OCI-LY7 (cell line): ENCODE data around the gene TPRG1L. TPM values are rescaled to one million over a fixed set of nuclear protein-coding genes. Genes with fewer than 3 reads are reported as not detected.

Source experiments
- BruUV-seq: library from RNA; stranded (reverse); fragments of 400-500 nt; replicated peaks from 2 replicates; lab custom pipeline; 2021; lab: Mats Ljungman, UMichigan
- CTCF ChIA-PET: fragments of 300-600 bp; sonication (Branson Sonifier 250); formaldehyde crosslinking; loops from one replicate; lab custom pipeline; 2022; ENCODE audit warnings: antibody characterized with exemption; ENCODE audit not compliant: unreplicated experiment; lab: Charles Lee
- POLR2A ChIA-PET: fragments of 300-600 bp; sonication (Branson Sonifier 250); formaldehyde crosslinking; loops from one replicate; lab custom pipeline; 2022; ENCODE audit warnings: antibody characterized with exemption; lab: Charles Lee
- DNase-seq: peaks from one replicate; pipeline ENCODE4 v3.0.0-alpha.2; 2015; ENCODE audit warnings: low spot score
- H2AFZ ChIP-seq: fragments of 200-600 bp; sonication (generic), shearing (Covaris generic); 2 replicates; pipeline ENCODE4 v1.6.1; 2014; ENCODE audit warnings: mild to moderate bottlenecking, antibody characterized with exemption, low read length, moderate library complexity
- H3K27ac ChIP-seq: fragments of 200-600 bp; sonication (generic); 2 replicates; pipeline ENCODE4 v1.5.1; 2014; ENCODE audit warnings: mixed run types, low read depth, mild to moderate bottlenecking, moderate library complexity, low read length, inconsistent platforms; ENCODE audit not compliant: poor library complexity, severe bottlenecking
- H3K36me3 ChIP-seq: fragments of 200-600 bp; sonication (generic); 2 replicates; pipeline ENCODE4 v1.6.1; 2014; ENCODE audit warnings: mild to moderate bottlenecking, antibody characterized with exemption, low read length, moderate library complexity, mixed read lengths; ENCODE audit not compliant: insufficient read depth
- H3K4me1 ChIP-seq: fragments of 200-600 bp; sonication (generic); 2 replicates; pipeline ENCODE4 v1.5.1; 2014; ENCODE audit warnings: mild to moderate bottlenecking, low read length; ENCODE audit not compliant: insufficient read depth, poor library complexity, severe bottlenecking
- H3K4me2 ChIP-seq: fragments of 200-600 bp; sonication (generic); 2 replicates; pipeline ENCODE4 v1.6.1; 2014; ENCODE audit warnings: mild to moderate bottlenecking, low read length
- H3K4me3 ChIP-seq: fragments of 200-600 bp; sonication (generic); 2 replicates; pipeline ENCODE4 v1.5.1; 2014; ENCODE audit warnings: mild to moderate bottlenecking, low read depth, low read length; ENCODE audit not compliant: poor library complexity, severe bottlenecking
- H3K79me2 ChIP-seq: fragments of 200-600 bp; sonication (generic); 2 replicates; pipeline ENCODE4 v1.6.1; 2016; ENCODE audit warnings: low read depth, mild to moderate bottlenecking, low read length, moderate library complexity, mixed read lengths; ENCODE audit not compliant: insufficient read depth
- H3K9me2 ChIP-seq: fragments of 200-600 bp; sonication (generic); 2 replicates; pipeline ENCODE4 v1.6.1; 2016; ENCODE audit warnings: mild to moderate bottlenecking, low read length, mixed read lengths; ENCODE audit not compliant: insufficient read depth
- H3K9me3 ChIP-seq: fragments of 200-600 bp; sonication (generic); 2 replicates; pipeline ENCODE4 v1.6.1; 2014; ENCODE audit warnings: mild to moderate bottlenecking, mixed run types, low read length, mixed read lengths
- H4K20me1 ChIP-seq: fragments of 200-600 bp; sonication (generic); 2 replicates; pipeline ENCODE4 v1.6.1; 2014; ENCODE audit warnings: mild to moderate bottlenecking, antibody characterized with exemption, low read length, moderate library complexity, mixed read lengths; ENCODE audit not compliant: insufficient read depth
- CTCF ChIP-seq: fragments of 200-600 bp; sonication (generic); conservative IDR thresholded peaks from 2 replicates; pipeline ENCODE4 v1.5.1; 2014; ENCODE audit warnings: mild to moderate bottlenecking, antibody characterized with exemption, low read length, moderate library complexity, mixed read lengths
- EZH2phosphoT487 ChIP-seq: fragments of 200-600 bp; sonication (generic); IDR thresholded peaks from 2 replicates; pipeline ENCODE4 v1.6.1; 2018; ENCODE audit warnings: low read depth, borderline replicate concordance, mild to moderate bottlenecking, mixed run types, antibody characterized with exemption, low read length, moderate library complexity, mixed read lengths
- intact Hi-C: fragments of 100-400 bp; cut with micrococcal nuclease; formaldehyde crosslinking; loops from one replicate; pipeline ENCODE4 v1.10.0; 2022; ENCODE audit not compliant: unreplicated experiment
- total RNA-seq, 2 experiments: library from RNA; depleted of rRNA in 1 of 2; stranded (reverse); fragments of >200 nt in 1 of 2; shearing (Covaris generic) in 1 of 2; gene quantifications; 2 replicates each; pipeline ENCODE4 v1.2.3, GENCODE V29; 2014 to 2022

Gene TPRG1L
- total RNA-seq, 2 experiments from 2014 or later: 3.1 to 6.8 TPM

GRCh38 chr1:3631320-3632260 is 6.8 kb downstream of the TPRG1L start:
- CTCF ChIA-PET: no interaction called here
- no peak overlapping the region for H3K4me2 ChIP-seq
- no peaks in the 10 kb centered on the region for H3K79me2 ChIP-seq
- H3K4me1 ChIP-seq: no peaks in the 10 kb centered on the region
- no peaks in the 10 kb centered on the region for H3K9me3 ChIP-seq
- no peaks in the 10 kb centered on the region for H4K20me1 ChIP-seq
- DNase-seq: no peak
- POLR2A ChIA-PET: no interaction called here
- TF ChIP-seq CTCF: no peak
- H3K9me2 ChIP-seq: no peaks in the 10 kb centered on the region
- H3K36me3 ChIP-seq: peaks cover 50% of the 10 kb centered on the region
- no peak overlapping the region for H3K27ac ChIP-seq
- H3K4me3 ChIP-seq: no peak overlapping the region
- BruUV-seq: no TSS peak
- intact Hi-C loops: no loop called here
- no peak overlapping the region for H2AFZ ChIP-seq

- ChIA-PET CTCF (no interaction called here), POLR2A (no interaction called here)
- Histone ChIP-seq H3K36me3 (peaks cover 55% of the 10 kb centered on the region), H3K9me3 (no peaks in the 10 kb centered on the region), H2AFZ (no peak overlapping the region), H4K20me1 (no peaks in the 10 kb centered on the region), H3K4me3 (no peak overlapping the region), H3K79me2 (no peaks in the 10 kb centered on the region), H3K4me2 (no peak overlapping the region), H3K9me2 (no peaks in the 10 kb centered on the region), H3K4me1 (no peaks in the 10 kb centered on the region), H3K27ac (no peak overlapping the region)
- TF ChIP-seq EZH2phosphoT487 (no peak), CTCF (no peak)
- BruUV-seq: no TSS peak
- DNase-seq: no peak
- intact Hi-C loops: no loop called here
Observed at GRCh38 chr1:3632298-3632697, 7.5 kb downstream of the TPRG1L start.

GRCh38 chr1:3632716-3633343 is 8.0 kb downstream of the TPRG1L start:
- ChIA-PET CTCF (no interaction called here), POLR2A (no interaction called here)
- H4K20me1 ChIP-seq: no peaks in the 10 kb centered on the region
- H3K79me2 ChIP-seq: no peaks in the 10 kb centered on the region
- H3K4me2 ChIP-seq: no peak overlapping the region
- peaks cover 55% of the 10 kb centered on the region for H3K36me3 ChIP-seq
- no peak for TF ChIP-seq CTCF
- TF ChIP-seq EZH2phosphoT487: no peak
- no peak overlapping the region for H3K27ac ChIP-seq
- H3K4me1 ChIP-seq: no peaks in the 10 kb centered on the region
- H3K9me2 ChIP-seq: no peaks in the 10 kb centered on the region
- BruUV-seq: no TSS peak
- no peak for DNase-seq
- H3K4me3 ChIP-seq: no peak overlapping the region
- H2AFZ ChIP-seq: no peak overlapping the region
- no peaks in the 10 kb centered on the region for H3K9me3 ChIP-seq
- intact Hi-C loops: no loop called here
